K562 (cell line): ENCODE results near the gene TMEM192.

ENCODE experiments used
- POLR2AphosphoS5 ChIP-seq: IDR thresholded peaks from 2 replicates; pipeline ENCODE4 v1.6.1; 2011; ENCODE audit warnings: mild to moderate bottlenecking, low read depth, low read length, moderate library complexity; ENCODE audit not compliant: control insufficient read depth, insufficient read depth
- RAD21 ChIP-seq, 2 experiments: fragments of 250-450 bp in 1 of 2; fragments of 450-650 bp in 1 of 2; sonication (Bioruptor Pico) in 1 of 2; formaldehyde crosslinking in 1 of 2; IDR thresholded peaks in 1 of 2; conservative IDR thresholded peaks in 1 of 2; 2 replicates each; pipeline versions ENCODE4 v1.4.0 to v1.8.0; 2020 to 2022; ENCODE audit warnings: mild to moderate bottlenecking in 2 of 2, moderate library complexity in 1 of 2
- TAF1 ChIP-seq: IDR thresholded peaks from 2 replicates; pipeline ENCODE4 v1.6.1; 2011; ENCODE audit warnings: mild to moderate bottlenecking, low read length, moderate library complexity; ENCODE audit not compliant: insufficient read depth, control insufficient read depth, severe bottlenecking; ENCODE audit errors: extremely low read depth
- TCF7L2 ChIP-seq: fragments of 150-350 bp; IDR thresholded peaks from 2 replicates; pipeline ENCODE4 v1.6.1; 2016; ENCODE audit warnings: low read depth, mild to moderate bottlenecking, low read length, moderate library complexity
- TF ChIP-seq, protein P1 (sequence below), 3 experiments: IDR thresholded peaks in 2 of 3; conservative IDR thresholded peaks in 1 of 3; 2 replicates each; pipeline ENCODE4 v1.5.1; 2011 to 2012; ENCODE audit warnings: low read length in 3 of 3, mild to moderate bottlenecking in 3 of 3, control low read depth in 2 of 3, improper control_type of control experiment in 1 of 3, inconsistent platforms in 1 of 3, low read depth in 1 of 3, mixed read lengths in 1 of 3, moderate library complexity in 1 of 3; ENCODE audit not compliant: insufficient read depth in 2 of 3
- TF ChIP-seq, protein P2 (sequence below): fragments of 450-650 bp; IDR thresholded peaks from 2 replicates; pipeline ENCODE4 v1.6.1; 2018; ENCODE audit warnings: mild to moderate bottlenecking, low read depth; ENCODE audit not compliant: partially characterized antibody

DNA sequence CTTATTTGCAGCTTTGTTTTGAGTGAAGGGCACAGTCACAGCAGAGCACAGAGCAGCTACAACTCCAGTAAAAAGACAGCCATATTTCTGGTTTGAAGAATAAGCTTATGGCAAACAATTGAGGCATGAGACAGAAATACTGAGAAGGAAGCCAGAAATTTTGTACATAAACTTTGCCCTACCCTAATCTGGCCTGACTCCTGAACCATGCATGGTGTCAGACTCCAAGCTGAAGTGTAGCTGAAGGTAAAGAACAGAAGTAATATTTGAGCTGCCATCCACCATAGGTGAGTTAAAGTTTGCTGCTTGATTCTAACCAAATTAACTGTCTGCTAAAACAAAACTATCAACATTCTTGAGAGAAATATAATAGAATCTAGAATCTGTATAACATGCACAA lies 24.5 kb upstream of the TMEM192 start:
- TF ChIP-seq, protein P1, sequence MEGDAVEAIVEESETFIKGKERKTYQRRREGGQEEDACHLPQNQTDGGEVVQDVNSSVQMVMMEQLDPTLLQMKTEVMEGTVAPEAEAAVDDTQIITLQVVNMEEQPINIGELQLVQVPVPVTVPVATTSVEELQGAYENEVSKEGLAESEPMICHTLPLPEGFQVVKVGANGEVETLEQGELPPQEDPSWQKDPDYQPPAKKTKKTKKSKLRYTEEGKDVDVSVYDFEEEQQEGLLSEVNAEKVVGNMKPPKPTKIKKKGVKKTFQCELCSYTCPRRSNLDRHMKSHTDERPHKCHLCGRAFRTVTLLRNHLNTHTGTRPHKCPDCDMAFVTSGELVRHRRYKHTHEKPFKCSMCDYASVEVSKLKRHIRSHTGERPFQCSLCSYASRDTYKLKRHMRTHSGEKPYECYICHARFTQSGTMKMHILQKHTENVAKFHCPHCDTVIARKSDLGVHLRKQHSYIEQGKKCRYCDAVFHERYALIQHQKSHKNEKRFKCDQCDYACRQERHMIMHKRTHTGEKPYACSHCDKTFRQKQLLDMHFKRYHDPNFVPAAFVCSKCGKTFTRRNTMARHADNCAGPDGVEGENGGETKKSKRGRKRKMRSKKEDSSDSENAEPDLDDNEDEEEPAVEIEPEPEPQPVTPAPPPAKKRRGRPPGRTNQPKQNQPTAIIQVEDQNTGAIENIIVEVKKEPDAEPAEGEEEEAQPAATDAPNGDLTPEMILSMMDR (IDR thresholded peaks at IDR 0.05 in 2 of 3, conservative IDR thresholded peaks at IDR 0.05 in 1 of 3; ENCODE audit: insufficient read depth in 2 of 3, low read depth in 1 of 3, low read length in 3 of 3): no peak
- TF ChIP-seq RAD21 (CRISPR knock-in tag; conservative IDR thresholded peaks at IDR 0.05 in 1 of 2, IDR thresholded peaks at IDR 0.05 in 1 of 2) (no peak), TCF7L2 (no peak), TAF1 (no peak), POLR2AphosphoS5 (no peak)
- TF ChIP-seq, protein P2, sequence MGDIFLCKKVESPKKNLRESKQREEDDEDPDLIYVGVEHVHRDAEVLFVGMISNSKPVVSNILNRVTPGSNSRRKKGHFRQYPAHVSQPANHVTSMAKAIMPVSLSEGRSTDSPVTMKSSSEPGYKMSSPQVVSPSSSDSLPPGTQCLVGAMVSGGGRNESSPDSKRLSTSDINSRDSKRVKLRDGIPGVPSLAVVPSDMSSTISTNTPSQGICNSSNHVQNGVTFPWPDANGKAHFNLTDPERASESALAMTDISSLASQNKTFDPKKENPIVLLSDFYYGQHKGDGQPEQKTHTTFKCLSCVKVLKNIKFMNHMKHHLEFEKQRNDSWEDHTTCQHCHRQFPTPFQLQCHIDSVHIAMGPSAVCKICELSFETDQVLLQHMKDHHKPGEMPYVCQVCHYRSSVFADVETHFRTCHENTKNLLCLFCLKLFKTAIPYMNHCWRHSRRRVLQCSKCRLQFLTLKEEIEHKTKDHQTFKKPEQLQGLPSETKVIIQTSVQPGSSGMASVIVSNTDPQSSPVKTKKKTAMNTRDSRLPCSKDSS: no peak
